ENCODE results near the gene SPATA32.

Gene SPATA32

GRCh38 chr17:45230787-45231480, 31.0 kb downstream of the SPATA32 start:
- TF ChIP-seq RARB (CRISPR knock-in tag; IDR thresholded peaks at IDR 0.05) (no peak), PPARA (CRISPR knock-in tag; IDR thresholded peaks at IDR 0.05; ENCODE audit: borderline replicate concordance) (no peak), BACH2 (CRISPR knock-in tag; IDR thresholded peaks at IDR 0.05; ENCODE audit: borderline replicate concordance) (no peak)
- no peak; the same call in 2 of the 3 replicates for ATAC-seq

DNA sequence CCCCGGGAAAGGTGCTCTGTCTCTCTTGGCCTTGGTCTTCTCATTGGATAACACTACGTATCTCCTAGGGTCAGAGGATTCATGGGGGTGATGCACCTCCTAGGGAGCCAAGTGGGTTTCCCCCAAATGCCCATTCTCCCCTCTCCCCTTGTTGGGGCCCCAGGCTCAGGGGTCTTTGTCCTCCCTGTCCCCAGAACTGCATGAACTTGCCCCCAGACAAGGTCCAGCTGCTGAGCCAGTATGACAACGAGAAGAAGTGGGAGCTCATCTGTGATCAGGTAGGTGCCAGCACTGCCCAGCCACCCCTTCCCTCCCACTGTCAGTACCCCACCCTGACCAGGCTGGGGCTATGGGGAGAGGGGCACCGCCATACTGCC, 31.5 kb downstream of the SPATA32 start:
- no peak for TF ChIP-seq OSR1 (CRISPR knock-in tag; IDR thresholded peaks at IDR 0.05)
- TF ChIP-seq ZNF70 (CRISPR knock-in tag; IDR thresholded peaks at IDR 0.05), result no peak
- TF ChIP-seq ZC3H10 (CRISPR knock-in tag; IDR thresholded peaks at IDR 0.05), result no peak
- no peak for TF ChIP-seq GLIS3 (CRISPR knock-in tag; IDR thresholded peaks at IDR 0.05)
- no peak for TF ChIP-seq ZFP30 (CRISPR knock-in tag; IDR thresholded peaks at IDR 0.05)
- no peak for TF ChIP-seq ZFP3 (CRISPR knock-in tag; IDR thresholded peaks at IDR 0.05)
- no peak for TF ChIP-seq ZNF8 (CRISPR knock-in tag; IDR thresholded peaks at IDR 0.05)
- TF ChIP-seq CREB5 (CRISPR knock-in tag; IDR thresholded peaks at IDR 0.05; ENCODE audit: low read depth), result no peak
- TF ChIP-seq, protein P1, sequence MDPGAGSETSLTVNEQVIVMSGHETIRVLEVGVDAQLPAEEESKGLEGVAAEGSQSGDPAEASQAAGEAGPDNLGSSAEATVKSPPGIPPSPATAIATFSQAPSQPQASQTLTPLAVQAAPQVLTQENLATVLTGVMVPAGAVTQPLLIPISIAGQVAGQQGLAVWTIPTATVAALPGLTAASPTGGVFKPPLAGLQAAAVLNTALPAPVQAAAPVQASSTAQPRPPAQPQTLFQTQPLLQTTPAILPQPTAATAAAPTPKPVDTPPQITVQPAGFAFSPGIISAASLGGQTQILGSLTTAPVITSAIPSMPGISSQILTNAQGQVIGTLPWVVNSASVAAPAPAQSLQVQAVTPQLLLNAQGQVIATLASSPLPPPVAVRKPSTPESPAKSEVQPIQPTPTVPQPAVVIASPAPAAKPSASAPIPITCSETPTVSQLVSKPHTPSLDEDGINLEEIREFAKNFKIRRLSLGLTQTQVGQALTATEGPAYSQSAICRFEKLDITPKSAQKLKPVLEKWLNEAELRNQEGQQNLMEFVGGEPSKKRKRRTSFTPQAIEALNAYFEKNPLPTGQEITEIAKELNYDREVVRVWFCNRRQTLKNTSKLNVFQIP (CRISPR knock-in tag; IDR thresholded peaks at IDR 0.05; ENCODE audit: borderline replicate concordance, low read depth), result no peak
- ATAC-seq, result no peak

GRCh38 chr17:45229681-45230409, 32.0 kb downstream of the SPATA32 start:
- ATAC-seq, result no peak
- TF ChIP-seq PPARA (CRISPR knock-in tag; IDR thresholded peaks at IDR 0.05; ENCODE audit: borderline replicate concordance) (no peak), ZFP30 (CRISPR knock-in tag; IDR thresholded peaks at IDR 0.05) (no peak), GLIS3 (CRISPR knock-in tag; IDR thresholded peaks at IDR 0.05) (no peak), SNAI2 (CRISPR knock-in tag; IDR thresholded peaks at IDR 0.05) (no peak), CREB5 (CRISPR knock-in tag; IDR thresholded peaks at IDR 0.05; ENCODE audit: low read depth) (no peak), CSRNP3 (CRISPR knock-in tag; IDR thresholded peaks at IDR 0.05) (no peak)

DNA sequence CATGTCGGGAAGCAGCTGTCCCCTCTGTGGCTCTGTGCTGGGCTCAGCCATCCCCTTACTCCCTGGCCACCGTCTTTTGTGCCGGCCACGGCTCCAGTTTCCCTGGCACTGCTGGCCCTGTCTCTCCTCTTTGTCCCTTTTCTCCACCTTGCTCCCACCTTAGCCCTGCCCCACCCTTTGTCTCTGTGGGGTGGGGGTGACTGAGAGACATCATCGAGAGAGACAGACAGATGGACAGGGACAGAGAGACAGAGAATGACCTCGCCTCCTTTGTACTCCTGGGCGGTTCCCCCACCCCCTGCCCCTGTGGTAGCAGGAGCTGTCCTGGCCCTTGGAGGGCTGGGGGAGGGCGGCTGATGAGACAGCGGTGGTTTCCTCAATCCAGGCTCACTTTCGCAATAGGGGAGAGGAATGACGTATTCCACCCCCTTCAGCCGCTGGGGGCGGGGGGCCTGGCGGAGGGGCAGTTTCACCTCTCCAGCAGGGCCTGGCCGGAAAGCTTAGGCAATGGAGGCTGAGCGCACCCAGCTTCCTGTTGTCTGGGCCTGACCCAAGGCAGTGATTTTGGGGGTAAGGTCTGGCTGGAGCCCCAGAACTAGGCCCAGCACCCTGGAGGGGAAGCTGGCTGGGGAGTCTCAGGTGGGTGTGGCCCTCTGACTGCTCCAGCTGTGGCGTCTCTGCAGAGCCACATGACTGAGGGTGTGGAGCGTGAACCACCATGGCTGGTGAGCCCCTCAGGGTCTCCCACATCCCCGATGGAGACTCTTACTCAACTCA, 32.9 kb downstream of the SPATA32 start:
- no peak for ATAC-seq
- TF ChIP-seq OSR1 (CRISPR knock-in tag; IDR thresholded peaks at IDR 0.05) (no peak), SNAI2 (CRISPR knock-in tag; IDR thresholded peaks at IDR 0.05) (no peak), TOX (CRISPR knock-in tag; IDR thresholded peaks at IDR 0.05; ENCODE audit: borderline replicate concordance) (no peak)
- TF ChIP-seq, protein P2, sequence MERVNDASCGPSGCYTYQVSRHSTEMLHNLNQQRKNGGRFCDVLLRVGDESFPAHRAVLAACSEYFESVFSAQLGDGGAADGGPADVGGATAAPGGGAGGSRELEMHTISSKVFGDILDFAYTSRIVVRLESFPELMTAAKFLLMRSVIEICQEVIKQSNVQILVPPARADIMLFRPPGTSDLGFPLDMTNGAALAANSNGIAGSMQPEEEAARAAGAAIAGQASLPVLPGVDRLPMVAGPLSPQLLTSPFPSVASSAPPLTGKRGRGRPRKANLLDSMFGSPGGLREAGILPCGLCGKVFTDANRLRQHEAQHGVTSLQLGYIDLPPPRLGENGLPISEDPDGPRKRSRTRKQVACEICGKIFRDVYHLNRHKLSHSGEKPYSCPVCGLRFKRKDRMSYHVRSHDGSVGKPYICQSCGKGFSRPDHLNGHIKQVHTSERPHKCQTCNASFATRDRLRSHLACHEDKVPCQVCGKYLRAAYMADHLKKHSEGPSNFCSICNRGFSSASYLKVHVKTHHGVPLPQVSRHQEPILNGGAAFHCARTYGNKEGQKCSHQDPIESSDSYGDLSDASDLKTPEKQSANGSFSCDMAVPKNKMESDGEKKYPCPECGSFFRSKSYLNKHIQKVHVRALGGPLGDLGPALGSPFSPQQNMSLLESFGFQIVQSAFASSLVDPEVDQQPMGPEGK (CRISPR knock-in tag; IDR thresholded peaks at IDR 0.05; ENCODE audit: borderline replicate concordance), result no peak
- TF ChIP-seq, protein P1 (CRISPR knock-in tag; IDR thresholded peaks at IDR 0.05; ENCODE audit: borderline replicate concordance, low read depth), result no peak

Measured in SK-N-SH treated with all-trans-retinoic acid at 6 μM for 48 hours (cell line).